ENCODE results near the gene NKD1.
A peak's percentile ranks its signal among the peaks of the same experiment; 100 is the strongest.

Gene NKD1

DNA sequence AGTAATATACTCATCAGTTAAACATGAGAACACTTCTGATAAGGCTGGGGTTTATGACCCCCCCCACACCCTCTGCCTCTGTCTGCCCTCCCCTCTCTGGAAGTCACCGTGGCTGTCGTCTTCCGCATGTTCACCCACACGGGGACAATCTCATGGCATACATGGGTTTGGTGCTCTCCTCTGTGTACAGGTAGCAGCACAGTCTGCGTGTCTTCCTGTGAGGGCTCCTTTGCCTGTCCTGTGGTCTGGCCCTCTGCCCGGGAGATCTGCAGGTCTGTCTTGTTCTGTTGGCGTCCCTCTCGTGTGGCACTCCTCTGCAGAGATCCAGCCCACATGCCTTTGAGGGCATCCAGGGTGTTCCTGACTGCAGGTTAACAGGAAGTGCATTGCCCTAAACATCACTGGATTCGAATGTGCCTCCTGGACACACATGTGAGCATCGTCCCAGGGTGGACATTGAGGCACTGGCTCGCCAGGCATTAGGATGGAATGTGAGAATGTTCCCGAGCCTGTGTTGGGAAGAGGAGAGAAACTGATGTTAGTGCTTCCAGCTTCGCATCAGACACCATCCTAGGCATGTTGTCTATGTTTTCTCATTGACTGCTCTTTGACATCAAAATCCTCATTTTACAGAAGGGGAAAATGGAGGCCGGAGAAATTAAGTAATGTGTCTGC, 54.5 kb downstream of the NKD1 start:
- peak; percentile 53 for DNase-seq

- DNase-seq = no peak
These were observed 55.2 kb downstream of the NKD1 start for GRCh38 chr16:50603206-50604064.

DNA sequence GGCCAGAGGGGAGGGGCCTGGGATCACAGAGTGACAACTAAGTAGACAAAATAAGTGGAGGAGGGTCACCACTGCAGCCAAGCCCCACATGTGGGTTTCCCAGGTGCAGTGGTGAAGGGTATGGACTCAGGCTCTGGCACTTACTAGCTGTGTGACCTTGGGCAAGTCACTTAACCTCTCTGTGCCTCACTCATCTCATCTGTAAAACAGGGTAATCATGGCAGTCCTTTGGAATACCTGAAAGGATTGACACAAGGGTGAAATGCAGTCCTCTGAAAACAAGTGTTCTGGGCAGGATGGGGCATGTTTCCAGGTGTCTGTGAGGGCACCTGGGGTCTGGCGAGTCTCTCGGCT, 55.8 kb downstream of the NKD1 start:
- DNase-seq = no peak

DNA sequence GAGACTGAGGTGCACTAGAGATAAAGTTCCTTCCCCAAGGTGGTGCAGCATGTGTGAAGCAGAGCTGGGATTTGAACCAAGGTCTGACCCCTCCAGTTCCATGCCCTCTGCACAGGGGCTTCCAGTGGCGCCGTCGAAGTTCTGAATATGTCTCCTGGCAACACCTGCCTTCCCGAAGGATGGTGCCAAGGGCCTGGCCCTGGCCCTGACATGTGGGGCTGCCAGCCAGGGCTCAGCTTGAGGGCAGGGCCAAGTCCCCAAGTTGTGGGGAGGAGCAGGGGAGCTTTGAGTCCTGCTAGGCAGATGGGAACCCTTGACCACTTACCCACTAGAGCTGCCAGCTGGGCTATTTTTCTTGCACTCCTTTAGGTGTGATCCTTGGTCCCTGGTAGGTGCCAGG, 56.4 kb downstream of the NKD1 start:
- DNase-seq = no peak

- DNase-seq = no peak
These were observed 57.7 kb downstream of the NKD1 start for GRCh38 chr16:50605733-50606430.

GRCh38 chr16:50606431-50607050, 58.3 kb downstream of the NKD1 start:
- DNase-seq = no peak

GRCh38 chr16:50607051-50607431, 58.8 kb downstream of the NKD1 start:
- no peak for DNase-seq

GRCh38 chr16:50607447-50607846, 59.3 kb downstream of the NKD1 start:
- no peak for DNase-seq

DNA sequence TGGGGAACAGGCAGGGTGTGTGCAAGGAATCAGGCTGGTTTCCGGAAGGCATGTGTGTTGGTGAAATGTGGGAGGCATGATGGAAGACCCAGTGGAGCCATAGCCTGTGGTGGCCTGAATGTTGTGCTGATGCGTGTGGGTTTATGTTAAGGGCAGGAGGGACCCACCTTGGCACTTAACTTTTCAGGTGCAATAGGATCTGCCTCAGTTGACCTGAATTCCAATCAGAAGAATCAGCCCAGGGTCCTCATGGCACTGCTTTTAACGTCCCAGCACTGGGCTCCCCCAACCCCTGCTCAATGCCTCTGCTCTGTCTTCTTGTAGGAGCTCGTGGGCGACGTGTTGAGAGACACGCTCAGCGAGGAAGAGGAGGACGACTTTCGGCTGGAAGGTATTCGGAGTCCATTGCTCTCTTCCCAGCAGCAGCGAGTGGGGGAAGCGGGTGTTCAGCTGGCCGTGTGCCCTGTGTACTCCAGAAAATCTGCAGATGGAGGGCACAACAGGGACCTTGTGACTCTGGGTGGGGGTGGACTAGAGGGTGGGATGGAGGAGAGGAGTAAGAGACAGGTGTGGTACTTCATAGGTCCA, 59.9 kb downstream of the NKD1 start:
- DNase-seq = no peak

DNA sequence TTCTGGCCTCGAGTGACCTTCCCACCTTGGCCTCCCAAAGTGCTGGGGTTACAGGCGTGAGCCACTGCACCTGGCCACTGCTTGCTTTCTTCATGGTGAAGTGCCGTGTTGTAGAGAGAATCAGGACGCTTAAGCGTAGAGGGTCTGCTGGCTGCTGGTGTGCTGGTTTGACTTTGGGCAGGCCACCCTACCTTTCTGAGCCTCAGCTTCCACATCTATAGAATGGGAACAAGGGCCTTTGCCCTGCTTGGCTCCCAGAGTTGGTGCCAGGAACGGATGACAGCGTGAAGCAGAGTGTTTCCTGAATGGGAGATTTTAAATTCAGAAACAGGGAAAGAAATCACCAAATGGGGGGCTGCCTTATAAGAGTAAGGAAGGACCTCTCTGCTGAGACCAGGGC, 60.9 kb downstream of the NKD1 start:
- DNase-seq = no peak

DNA sequence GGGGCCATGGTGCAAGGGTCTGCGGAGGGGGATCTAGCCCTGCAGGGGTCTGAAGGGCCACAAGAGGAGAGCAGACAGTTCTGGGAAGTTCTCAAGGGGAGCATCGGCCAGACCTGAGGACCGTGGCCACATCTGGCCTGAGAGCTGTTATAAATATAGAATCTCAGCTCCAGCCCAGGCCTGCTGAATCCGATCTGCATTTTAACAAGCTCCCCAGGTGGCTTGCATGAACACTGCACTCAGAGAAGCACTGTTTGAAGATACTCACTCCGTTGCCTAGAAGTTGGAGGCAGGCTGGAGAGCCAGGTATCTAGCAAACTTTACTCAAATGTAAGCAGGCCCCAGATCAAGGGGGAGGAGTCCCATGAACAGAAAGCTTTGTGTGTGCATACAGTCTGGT, 61.3 kb downstream of the NKD1 start:
- DNase-seq = no peak

GRCh38 chr16:50610331-50611262, 62.4 kb downstream of the NKD1 start:
- DNase-seq = no peak

- DNase-seq = no peak
These were observed 63.2 kb downstream of the NKD1 start for GRCh38 chr16:50611332-50611934.

GRCh38 chr16:50611995-50612848, 64.0 kb downstream of the NKD1 start:
- no peak for DNase-seq

- no peak for DNase-seq
These were observed 64.6 kb downstream of the NKD1 start for GRCh38 chr16:50612849-50613198.

DNA sequence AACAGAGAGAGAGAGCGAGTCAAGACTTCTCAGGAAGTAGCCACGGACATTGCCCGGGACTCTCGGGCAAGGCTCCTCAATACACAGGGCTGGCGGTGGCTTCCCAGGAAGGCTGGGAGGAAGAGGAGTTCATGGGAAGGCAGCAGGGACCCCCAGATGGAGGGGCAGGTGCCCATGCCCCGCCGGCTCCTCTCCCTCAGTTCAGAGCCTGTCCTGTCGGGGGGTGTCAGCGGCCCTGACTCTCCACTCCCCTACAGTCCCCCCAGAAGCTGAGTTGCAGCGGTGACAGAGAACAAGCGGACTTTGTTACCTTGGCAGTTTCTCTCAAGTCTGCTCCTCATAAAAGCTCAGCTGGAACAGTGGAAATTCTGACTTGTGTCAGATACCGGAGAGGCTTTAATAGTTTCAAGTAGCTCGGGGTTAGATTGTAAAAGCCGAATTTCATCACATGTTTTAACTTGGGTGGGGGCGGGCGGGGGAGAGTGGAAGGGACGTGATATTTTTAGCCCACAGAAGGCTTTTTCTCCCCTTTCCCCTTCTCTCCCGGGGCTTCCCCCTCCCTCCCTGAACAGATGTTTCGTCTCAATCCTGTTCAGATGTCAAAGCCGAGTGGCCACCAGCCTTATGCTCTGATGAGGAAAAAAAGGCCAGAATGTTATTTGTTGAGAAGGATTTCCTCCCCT, 65.2 kb downstream of the NKD1 start:
- no peak for DNase-seq

DNA sequence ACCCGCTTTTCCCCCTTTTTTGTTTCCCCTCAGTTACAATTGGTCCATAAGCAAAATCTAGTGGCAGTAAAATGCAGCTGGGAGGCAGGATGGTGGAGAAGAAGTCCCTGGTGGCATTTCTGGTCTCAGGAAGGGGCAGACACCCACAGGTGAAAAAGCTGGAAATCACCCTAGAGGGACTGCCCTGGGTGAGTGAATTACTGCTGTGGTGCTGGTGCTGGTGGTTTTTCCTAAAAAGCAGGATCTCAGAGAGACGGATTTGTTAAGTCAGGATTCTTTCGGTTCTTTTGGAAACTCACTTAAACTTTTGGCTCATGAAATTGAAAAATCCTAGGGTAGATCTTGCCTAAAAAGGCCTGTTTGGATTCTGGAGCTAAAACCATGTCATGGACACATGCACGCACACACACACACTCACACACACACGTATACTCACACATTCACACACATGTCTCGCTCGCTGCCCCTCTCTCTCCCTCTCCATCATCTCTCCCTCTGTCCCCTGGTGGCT, 65.8 kb downstream of the NKD1 start:
- no peak for DNase-seq

DNA sequence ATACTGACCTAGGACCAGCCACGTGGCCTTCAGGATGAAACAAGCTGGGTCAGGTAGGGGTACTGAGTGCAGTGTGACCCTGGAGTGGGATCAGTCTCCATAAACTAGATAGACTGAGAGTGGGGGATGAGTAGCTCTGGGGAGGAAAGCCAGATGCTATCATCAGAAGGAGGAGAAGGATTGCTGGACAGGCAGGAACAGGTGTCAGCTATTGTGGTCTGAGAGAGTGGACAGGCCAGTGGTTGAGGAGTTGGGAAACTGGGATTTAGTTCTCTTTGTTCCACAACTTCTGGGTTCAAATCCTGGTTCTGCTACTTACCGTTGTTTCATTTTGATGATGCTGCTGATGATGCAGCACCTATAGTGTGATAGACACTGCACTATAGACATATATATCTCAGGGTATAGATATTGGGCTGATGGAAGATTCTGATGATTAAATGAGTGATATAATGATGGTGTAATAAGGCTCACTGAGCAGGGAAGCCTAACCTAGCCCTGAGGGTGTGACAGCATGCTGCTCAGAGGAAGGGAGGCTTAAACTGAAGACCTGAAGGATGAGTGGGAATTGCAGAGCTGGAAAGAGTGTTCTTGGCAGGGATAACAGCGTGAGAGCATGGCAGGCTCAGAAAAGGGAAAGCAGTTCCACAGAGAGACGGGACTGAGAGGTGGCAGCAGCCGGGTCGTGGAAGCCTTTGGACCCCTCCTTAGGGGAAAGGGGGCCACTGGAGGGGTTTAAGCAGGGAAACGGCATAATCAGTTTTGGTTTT, 66.9 kb downstream of the NKD1 start:
- DNase-seq = no peak

DNA sequence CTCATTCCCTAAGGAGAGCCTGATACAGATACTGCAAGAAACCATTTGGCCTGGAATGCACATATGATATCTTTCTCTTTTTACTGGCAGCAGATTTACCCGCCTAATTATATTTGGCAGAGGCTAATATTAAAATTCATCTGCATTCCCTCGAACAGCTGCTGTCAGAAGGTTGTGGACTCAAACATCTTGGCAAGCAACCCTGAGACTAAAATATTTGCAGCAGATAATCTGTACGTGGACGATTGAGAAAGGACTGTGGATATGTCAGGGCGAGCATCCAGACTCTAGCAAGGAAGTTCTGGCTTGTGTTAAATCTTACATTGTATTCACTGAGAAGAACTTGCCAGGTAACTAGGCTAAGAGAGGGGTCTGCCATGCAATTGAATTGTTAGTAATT, 67.7 kb downstream of the NKD1 start:
- no peak for DNase-seq
